A172 (cell line): Measurements from ENCODE around the gene SRBD1. TPM values are rescaled to one million over a fixed set of nuclear protein-coding genes. Genes with fewer than 3 reads are reported as not detected.
A peak's percentile ranks its signal among the peaks of the same experiment; 100 is the strongest.

Experiments used
- DNase-seq: peaks from one replicate; pipeline ENCODE4 v3.0.0-alpha.2; 2015; ENCODE audit warnings: low spot score
- total RNA-seq: library from RNA; depleted of rRNA; stranded (reverse); fragments of >200 nt; shearing (Covaris generic); gene quantifications from 2 replicates; pipeline ENCODE4 v1.2.3, GENCODE V29; 2014; rRNA removed

Gene SRBD1
- total RNA-seq, 1 experiment from 2014 or later, result 28.2 TPM

- DNase-seq, result no peak
These were observed 231.5 kb downstream of the SRBD1 start for GRCh38 chr2:45379399-45380087.

- DNase-seq, result no peak
These were observed 237.5 kb downstream of the SRBD1 start for GRCh38 chr2:45373534-45373933.

GRCh38 chr2:45370369-45370768, 240.7 kb downstream of the SRBD1 start:
- no peak for DNase-seq

- no peak for DNase-seq
These were observed 242.3 kb downstream of the SRBD1 start for GRCh38 chr2:45368792-45369191.

GRCh38 chr2:45361666-45362065, 249.4 kb downstream of the SRBD1 start:
- DNase-seq, result no peak

GRCh38 chr2:45354776-45355175, 256.3 kb downstream of the SRBD1 start:
- DNase-seq, result no peak

GRCh38 chr2:45353879-45354278, 257.2 kb downstream of the SRBD1 start:
- DNase-seq, result peak; percentile 88

- DNase-seq, result no peak
These were observed 258.6 kb downstream of the SRBD1 start for GRCh38 chr2:45352506-45352905.

GRCh38 chr2:45345331-45346234, 265.5 kb downstream of the SRBD1 start:
- no peak for DNase-seq

GRCh38 chr2:45344502-45344901, 266.6 kb downstream of the SRBD1 start:
- no peak for DNase-seq

- DNase-seq, result no peak
These were observed 267.0 kb downstream of the SRBD1 start for GRCh38 chr2:45344071-45344470.

- DNase-seq, result no peak
These were observed 267.6 kb downstream of the SRBD1 start for GRCh38 chr2:45343251-45344017.

- no peak for DNase-seq
These were observed 270.7 kb downstream of the SRBD1 start for GRCh38 chr2:45340318-45340717.

GRCh38 chr2:45339253-45339652, 271.8 kb downstream of the SRBD1 start:
- no peak for DNase-seq

Other genes starting within 250 kb of the SRBD1 start
- gene PRKCE, start 40.4 kb upstream of the SRBD1 start, total RNA-seq, result 16.3 and 17.7 TPM in 2 replicates